Kidney (tissue), 14 donors: Measurements from ENCODE around the gene CHID1. TPM values are rescaled to one million over a fixed set of nuclear protein-coding genes. Genes with fewer than 3 reads are reported as not detected.

Experiments
- DNase-seq, 5 donors: peaks; one replicate each; pipeline ENCODE4 v3.0.0-alpha.2; 2013 to 2020
- FAIRE-seq: peaks from 2 replicates; lab custom pipeline; 2012; peaks lifted over from hg19 to GRCh38; lab: Jason Lieb, UNC
- H3K27ac ChIP-seq, 2 donors: one replicate each; pipeline ENCODE4 v1.7.0; 2013; ENCODE audit warnings: low read depth in 2 of 2, low read length in 2 of 2, inconsistent platforms in 1 of 2
- H3K27me3 ChIP-seq: one replicate; pipeline ENCODE4 v1.7.1; 2013; ENCODE audit warnings: low read length, inconsistent platforms; ENCODE audit not compliant: control insufficient read depth, insufficient read depth
- H3K36me3 ChIP-seq, 3 donors: one replicate each; pipeline versions ENCODE4 v1.7.0 to v1.7.1; 2013; ENCODE audit warnings: low read length in 3 of 3, control low read depth in 1 of 3, inconsistent platforms in 1 of 3; ENCODE audit not compliant: insufficient read depth in 3 of 3, control insufficient read depth in 2 of 3
- H3K4me1 ChIP-seq, 3 donors: one replicate each; pipeline versions ENCODE4 v1.7.0 to v1.7.1; 2013; ENCODE audit warnings: low read length in 3 of 3, inconsistent platforms in 1 of 3, low read depth in 1 of 3; ENCODE audit not compliant: control insufficient read depth in 2 of 3, insufficient read depth in 2 of 3
- H3K4me3 ChIP-seq, 3 donors: one replicate each; pipeline versions ENCODE4 v1.7.0 to v1.8.1; 2013; ENCODE audit warnings: low read length in 3 of 3, control low read depth in 1 of 3, inconsistent platforms in 1 of 3
- H3K9ac ChIP-seq, 3 donors: one replicate each; pipeline versions ENCODE4 v1.7.0 to v1.7.1; 2013; ENCODE audit warnings: low read length in 3 of 3, control low read depth in 1 of 3, inconsistent platforms in 1 of 3
- H3K9me3 ChIP-seq, 3 donors: one replicate each; pipeline versions ENCODE4 v1.7.0 to v1.7.1; 2013; ENCODE audit warnings: low read length in 3 of 3, control low read depth in 1 of 3, inconsistent platforms in 1 of 3; ENCODE audit not compliant: control insufficient read depth in 2 of 3, insufficient read depth in 1 of 3
- CTCF ChIP-seq: IDR thresholded peaks from 3 replicates; pipeline ENCODE4 v1.5.1; 2012; ENCODE audit warnings: mild to moderate bottlenecking, moderate library complexity, borderline replicate concordance; ENCODE audit not compliant: insufficient read depth; ENCODE audit errors: extremely low read depth
- intact Hi-C: fragments of 100-400 bp; cut with DNase I; formaldehyde crosslinking; loops from one replicate; pipeline ENCODE4 v1.11.1; 2022
- polyA plus RNA-seq: library from polyadenylated mRNA; stranded (reverse); fragments of 350-450 nt; fragmentation: Illumina TruSeq; extraction: RNeasy Lipid Tissue Mini Kit (QIAGEN cat#74804); gene quantifications from one replicate; pipeline ENCODE4 v1.2.3, GENCODE V29; 2014; ENCODE audit warnings: low read depth, low replicate concordance; ENCODE audit not compliant: insufficient read depth
- total RNA-seq: library from RNA; stranded (reverse); fragmentation: NEBNext Ultra II Directional; extraction: Animal tissue kit (Norgen Biotek cat#: 25700); gene quantifications from one replicate; pipeline ENCODE4 v1.2.1, GENCODE V29; 2021
- donor health status: control.
- donor health status: control.
- donor health status: control.
- donor health status: control.
- donor health status: control.
- donor health status: DM: yes; HTN: yes; CAD: no.
- donor health status: Normal renal cell carcinoma (clear cell type).

Gene CHID1
- total and polyA plus RNA-seq, 2 donors from 2014 or later: 82.2 to 128 TPM

GRCh38 chr11:944711-945470 is 34.3 kb upstream of the CHID1 start:
- no peak for TF ChIP-seq CTCF
- Histone ChIP-seq H3K4me1 (peaks cover 8 to 60% (median 41%) of the 10 kb centered on the region in 3 donors), H3K36me3 (peaks cover 0 to 8% (median 3%) of the 10 kb centered on the region in 3 donors), H3K9me3 (peaks cover 0 to 4% (median 0%) of the 10 kb centered on the region in 3 donors), H3K27me3 (no peaks in the 10 kb centered on the region), H3K4me3 (no peak overlapping the region), H3K9ac (peak overlapping the region in 1 of 3 donors; percentile 42), H3K27ac (peak overlapping the region; percentile 68 to 83)
- DNase-seq (peak in 4 of 5 donors; percentile 78 to 90 (median 81)), FAIRE-seq (no peak)
- intact Hi-C loops: no loop called here

GRCh38 chr11:942823-943222 is 32.2 kb upstream of the CHID1 start:
- peak overlapping the region; percentile 84 to 89 for H3K27ac ChIP-seq
- no peaks in the 10 kb centered on the region for H3K27me3 ChIP-seq
- H3K9me3 ChIP-seq: no peaks in the 10 kb centered on the region
- peak overlapping the region in 1 of 3 donors; percentile 8 for H3K4me3 ChIP-seq
- DNase-seq (peak in 3 of 5 donors; percentile 36 to 66 (median 38)), FAIRE-seq (no peak)
- TF ChIP-seq CTCF: no peak
- intact Hi-C loops: no loop called here
- peaks cover 8 to 67% (median 47%) of the 10 kb centered on the region in 3 donors for H3K4me1 ChIP-seq
- peaks cover 0 to 8% (median 3%) of the 10 kb centered on the region in 3 donors for H3K36me3 ChIP-seq
- H3K9ac ChIP-seq: peak overlapping the region in 2 of 3 donors; percentile 32 to 78

- Histone ChIP-seq H3K27ac (peak overlapping the region; percentile 76 to 85), H3K27me3 (no peaks in the 10 kb centered on the region), H3K36me3 (peaks cover 0 to 8% (median 0%) of the 10 kb centered on the region in 3 donors), H3K4me3 (peak overlapping the region in 1 of 3 donors; percentile 5), H3K9ac (peak overlapping the region in 1 of 3 donors; percentile 56), H3K4me1 (peaks cover 5 to 60% (median 52%) of the 10 kb centered on the region in 3 donors), H3K9me3 (no peaks in the 10 kb centered on the region)
- FAIRE-seq (no peak), DNase-seq (peak in 2 of 5 donors; percentile 37 to 52)
- intact Hi-C loops: no loop called here
- no peak for TF ChIP-seq CTCF
Observed at GRCh38 chr11:940496-941135, 30.0 kb upstream of the CHID1 start.
